Panc1 (cell line): ENCODE measurements around the gene LRRC63. TPM values are rescaled to one million over a fixed set of nuclear protein-coding genes. Genes with fewer than 3 reads are reported as not detected.

Experiments
- ATAC-seq: fragments of 200-7000 bp; cut with Tn5 transposase; 2 replicates; pipeline ENCODE4 v1.9.1; 2020; ENCODE audit warnings: mild to moderate bottlenecking, moderate library complexity
- BruUV-seq: library from RNA; stranded (reverse); fragments of 400-500 nt; replicated peaks from 2 replicates; lab custom pipeline; 2021; lab: Mats Ljungman, UMichigan
- CTCF ChIA-PET: fragments of 300-600 bp; sonication (Branson Sonifier 250); formaldehyde crosslinking; loops from one replicate; lab custom pipeline; 2022; ENCODE audit warnings: antibody characterized with exemption; lab: Charles Lee
- POLR2A ChIA-PET: fragments of 300-600 bp; sonication (Branson Sonifier 250); formaldehyde crosslinking; loops from one replicate; lab custom pipeline; 2022; ENCODE audit warnings: antibody characterized with exemption; lab: Charles Lee
- DNase-seq: peaks from one replicate; pipeline ENCODE4 v3.0.0-alpha.2; 2010; ENCODE audit warnings: low read depth, low spot score
- H3K27ac ChIP-seq: 2 replicates; pipeline ENCODE4 v1.5.1; 2011; ENCODE audit warnings: mild to moderate bottlenecking, low read length, inconsistent platforms
- H3K27me3 ChIP-seq: fragments of 200-500 bp; sonication (Bioruptor generic); 2 replicates; pipeline ENCODE4 v1.6.0; 2014; ENCODE audit warnings: low read length, inconsistent platforms; ENCODE audit not compliant: control insufficient read depth, insufficient read depth
- H3K36me3 ChIP-seq: fragments of 200-500 bp; sonication (Bioruptor generic); 2 replicates; pipeline ENCODE4 v1.5.1; 2014; ENCODE audit warnings: inconsistent platforms, mild to moderate bottlenecking, low read length, moderate library complexity; ENCODE audit not compliant: control insufficient read depth, insufficient read depth
- H3K4me1 ChIP-seq: 2 replicates; pipeline ENCODE4 v1.5.1; 2011; ENCODE audit warnings: inconsistent platforms, mild to moderate bottlenecking, low read length, moderate library complexity; ENCODE audit not compliant: control insufficient read depth, insufficient read depth
- H3K4me3 ChIP-seq, 2 experiments: 2 replicates each; pipeline ENCODE4 v1.5.1; 2011 to 2012; ENCODE audit warnings: low read depth in 2 of 2, low read length in 2 of 2, mild to moderate bottlenecking in 2 of 2, inconsistent platforms in 1 of 2, moderate library complexity in 1 of 2
- H3K9me3 ChIP-seq: fragments of 200-500 bp; sonication (Bioruptor generic); 2 replicates; pipeline ENCODE4 v1.5.1; 2014; ENCODE audit warnings: low read depth, mild to moderate bottlenecking, inconsistent platforms, low read length, moderate library complexity; ENCODE audit not compliant: control insufficient read depth, insufficient read depth
- CTCF ChIP-seq: fragments of 450-650 bp; IDR thresholded peaks from 2 replicates; pipeline ENCODE4 v1.5.1; 2017; ENCODE audit warnings: mild to moderate bottlenecking
- POLR2AphosphoS5 ChIP-seq: IDR thresholded peaks from 2 replicates; pipeline ENCODE4 v1.6.1; 2012; ENCODE audit warnings: mild to moderate bottlenecking, low read depth, low read length, moderate library complexity
- REST ChIP-seq, 2 experiments: IDR thresholded peaks; 2 replicates each; pipeline ENCODE4 v1.6.1; 2011 to 2012; ENCODE audit warnings: low read depth in 2 of 2, control low read depth in 1 of 2, low read length in 1 of 2, mild to moderate bottlenecking in 1 of 2, moderate library complexity in 1 of 2; ENCODE audit not compliant: insufficient read depth in 1 of 2
- SIN3A ChIP-seq: IDR thresholded peaks from 2 replicates; pipeline ENCODE4 v1.6.1; 2012; ENCODE audit warnings: low read depth, mild to moderate bottlenecking, low read length, moderate library complexity, borderline replicate concordance; ENCODE audit not compliant: insufficient read depth
- TCF7L2 ChIP-seq: IDR thresholded peaks from 2 replicates; pipeline ENCODE4 v1.6.1; 2011; ENCODE audit warnings: mild to moderate bottlenecking, low read depth, low read length, inconsistent platforms
- in situ Hi-C: cut with HindIII; loops from 2 replicates; pipeline ENCODE4 v1.10.0; 2016; ENCODE audit warnings: low sequenced_read_pairs, low pct_unique_long_range_greater_than_20kb
- intact Hi-C: fragments of 100-400 bp; cut with micrococcal nuclease; formaldehyde crosslinking; loops from one replicate; pipeline ENCODE4 v1.10.0; 2022; ENCODE audit not compliant: unreplicated experiment
- total RNA-seq: library from RNA; stranded (reverse); gene quantifications from one replicate; pipeline ENCODE4 v1.2.1, GENCODE V29; 2021; ENCODE audit not compliant: unreplicated experiment

The LRRC63 gene
- total RNA-seq, 1 experiment from 2014 or later, result 0.15 TPM

- H3K4me1 ChIP-seq, result no peaks in the 10 kb centered on the region
- H3K36me3 ChIP-seq, result no peaks in the 10 kb centered on the region
- no peaks in the 10 kb centered on the region for H3K9me3 ChIP-seq
- POLR2A ChIA-PET, result no interaction called here
- TF ChIP-seq REST (IDR thresholded peaks at IDR 0.05; ENCODE audit: insufficient read depth in 1 of 2, low read depth in 2 of 2, low read length in 1 of 2) (no peak), POLR2AphosphoS5 (no peak), CTCF (no peak), TCF7L2 (no peak), SIN3A (no peak)
- H3K27me3 ChIP-seq, result no peaks in the 10 kb centered on the region
- H3K27ac ChIP-seq, result no peak overlapping the region
- H3K4me3 ChIP-seq, result no peak overlapping the region
- in situ Hi-C loops, result no loop called here
- BruUV-seq, result no TSS peak
- CTCF ChIA-PET, result no interaction called here
- DNase-seq (no peak), ATAC-seq (no peak)
- intact Hi-C loops, result no loop called here
These were observed 8.8 kb upstream of the LRRC63 start for GRCh38 chr13:46202966-46203365.

GRCh38 chr13:46206143-46206542 lies 5.6 kb upstream of the LRRC63 start:
- in situ Hi-C loops, result no loop called here
- TF ChIP-seq CTCF (no peak), TCF7L2 (no peak), POLR2AphosphoS5 (no peak)
- Histone ChIP-seq H3K4me3 (no peak overlapping the region), H3K27ac (no peak overlapping the region), H3K36me3 (no peaks in the 10 kb centered on the region), H3K4me1 (no peaks in the 10 kb centered on the region), H3K27me3 (peaks cover 2% of the 10 kb centered on the region; the same call in 1 of the 2 replicates), H3K9me3 (no peaks in the 10 kb centered on the region)
- POLR2A ChIA-PET, result no interaction called here
- ATAC-seq (no peak), DNase-seq (no peak)
- intact Hi-C loops, result no loop called here
- CTCF ChIA-PET, result no interaction called here
- BruUV-seq, result no TSS peak
